NCI-H1694 treated with DMSO at 0.1 percent for 48 hours (cell line): ENCODE results near the gene GPR84.

ENCODE experiments used
- DNase-seq: peaks from one replicate; lab custom pipeline; 2025; lab: John Stamatoyannopoulos, UW

Gene GPR84

DNA sequence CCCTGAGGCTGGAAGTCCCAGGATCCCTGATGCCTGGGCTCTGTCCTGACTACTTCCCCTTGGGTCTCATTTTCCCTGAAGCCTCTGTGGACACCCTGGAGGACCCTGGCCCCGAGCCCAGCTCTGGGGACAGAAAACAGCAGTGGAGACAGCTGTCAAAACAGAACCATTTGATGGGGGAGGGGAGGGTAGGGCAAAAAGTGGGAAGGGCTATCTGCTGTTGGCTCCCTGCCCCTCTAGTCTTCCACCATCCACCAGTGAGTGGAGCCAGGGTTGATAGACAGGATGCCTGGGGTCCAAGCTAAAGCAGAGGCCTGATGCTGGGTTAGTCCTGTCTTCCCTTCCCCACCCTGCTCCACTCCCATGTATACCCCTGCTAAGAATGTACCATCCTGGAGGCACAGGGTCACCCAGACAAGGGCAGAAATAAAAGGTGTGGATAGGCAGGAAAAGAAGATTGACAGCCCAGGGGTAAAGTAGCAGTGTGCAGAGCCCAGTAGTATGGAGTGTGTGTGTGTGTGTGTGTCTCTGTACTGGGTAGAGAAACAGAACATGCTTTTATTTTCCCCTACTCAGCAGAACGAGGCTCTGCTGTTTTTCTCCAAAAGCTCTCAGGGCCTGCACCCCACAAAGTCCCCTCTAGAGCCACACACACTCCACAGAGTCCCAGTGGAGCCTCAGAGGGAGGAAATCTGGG lies 10.4 kb upstream of the GPR84 start:
- DNase-seq: no peak

DNA sequence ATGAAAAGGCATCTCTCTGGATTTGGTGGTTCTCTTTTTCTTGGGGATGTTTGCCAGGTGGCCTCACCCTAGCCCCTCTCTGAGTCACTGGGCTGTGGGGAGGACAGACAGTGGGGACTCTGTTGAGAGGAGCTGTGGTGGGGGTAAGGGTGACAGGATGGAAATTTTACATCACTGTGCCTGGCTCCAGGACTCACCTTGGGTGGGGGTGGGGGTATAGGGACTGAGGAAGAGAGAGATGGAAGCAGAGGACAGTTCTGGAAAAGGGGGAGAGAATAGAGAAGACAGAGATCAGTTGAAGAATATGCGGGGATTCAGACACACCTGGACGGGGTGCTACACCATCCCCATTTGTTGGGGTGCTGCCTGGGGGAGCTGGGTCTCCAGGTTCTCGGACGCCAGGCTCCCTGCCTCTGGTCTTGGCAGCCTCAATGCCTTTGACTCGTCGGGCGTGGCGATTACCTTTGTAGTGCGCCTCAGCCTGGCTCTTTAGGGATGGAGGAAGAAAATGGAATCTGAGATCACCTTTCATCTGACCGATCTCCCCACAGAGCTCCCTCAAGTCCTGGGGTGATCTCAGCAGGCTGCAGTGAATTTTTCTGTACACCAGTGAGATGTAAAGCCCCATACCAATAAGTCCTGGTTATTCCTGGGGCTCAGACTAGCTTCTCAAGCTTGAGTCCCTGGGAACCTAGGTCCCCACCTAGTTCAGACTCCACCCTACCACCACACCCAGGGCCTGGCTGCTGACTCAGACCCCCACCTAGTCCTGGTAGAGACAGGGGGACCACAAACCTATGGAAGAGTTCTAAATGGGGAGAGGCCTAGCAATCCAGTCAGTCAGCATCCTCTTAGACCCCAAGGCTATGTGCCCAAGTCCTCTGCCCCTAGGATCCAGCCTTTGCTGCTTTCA lies 9.6 kb upstream of the GPR84 start:
- DNase-seq: no peak

DNA sequence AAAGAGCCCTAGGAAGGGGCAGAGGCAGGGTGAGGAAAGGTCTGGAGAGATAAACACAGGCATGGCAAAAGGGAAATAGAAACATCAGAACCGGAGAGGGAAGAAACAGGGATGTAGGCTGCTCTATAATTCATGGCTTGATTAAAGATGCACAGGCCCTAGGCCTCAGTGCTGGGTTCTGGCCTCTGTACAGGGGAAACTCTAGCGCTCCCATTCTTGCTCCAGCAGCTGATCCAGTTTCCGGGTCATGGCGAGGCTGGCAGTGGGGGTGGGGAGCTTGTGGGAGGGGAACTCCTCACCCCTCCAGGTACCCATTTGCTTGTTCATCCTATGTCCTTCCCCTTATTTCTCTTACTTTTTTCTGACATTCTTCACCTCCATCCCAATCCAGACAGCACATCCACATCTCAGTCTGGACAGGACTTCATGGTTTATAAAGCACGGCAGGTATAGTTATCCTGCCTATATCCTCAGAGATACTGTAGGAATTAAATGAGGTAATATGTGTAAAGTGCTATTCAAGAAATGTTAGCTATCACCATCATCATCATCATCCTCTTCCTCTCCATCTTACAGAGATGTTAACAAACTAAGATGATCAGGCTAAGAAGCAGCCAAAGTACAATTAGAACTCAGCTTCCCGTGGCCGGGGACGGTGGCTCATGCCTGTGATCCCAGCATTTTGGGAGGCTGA lies 8.0 kb upstream of the GPR84 start:
- peak; percentile 8 for DNase-seq

DNA sequence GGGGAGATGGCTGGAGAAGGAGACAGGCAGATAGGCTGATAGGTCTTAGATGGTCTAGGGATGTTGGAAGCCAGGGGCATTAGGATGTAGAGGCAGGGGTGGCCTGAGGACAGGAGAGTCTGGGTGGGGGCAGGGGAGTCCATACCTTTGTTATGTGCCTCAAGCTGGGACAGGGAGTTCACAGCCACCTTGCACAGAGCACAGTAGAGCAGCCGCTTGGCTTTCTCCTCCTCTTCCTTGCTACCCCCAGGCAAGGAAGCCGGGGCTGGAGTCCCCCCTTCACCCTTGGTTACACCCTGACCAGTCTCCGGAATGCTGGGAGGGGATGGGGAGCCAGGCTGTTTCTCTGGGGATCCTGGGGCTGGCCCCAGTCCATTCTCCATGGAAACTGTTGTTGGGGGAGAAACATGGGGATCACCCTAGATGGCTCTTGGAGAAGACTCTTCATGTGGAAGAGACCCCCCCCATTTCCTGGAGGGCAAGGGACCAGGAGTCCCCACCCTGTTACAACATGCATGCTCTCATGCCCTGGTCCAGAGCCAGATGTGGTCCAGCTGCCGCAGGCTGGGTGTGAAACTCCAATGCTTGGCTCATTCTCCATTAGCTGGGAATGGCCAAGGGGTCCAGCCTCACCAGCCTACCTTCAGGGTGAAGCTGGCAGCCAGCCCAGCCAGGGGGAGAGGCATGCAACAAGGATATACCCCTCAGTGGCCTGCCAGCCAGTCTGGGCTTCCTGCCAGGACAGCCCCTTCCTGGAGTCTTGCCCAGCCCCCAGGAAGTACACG lies 7.2 kb upstream of the GPR84 start:
- no peak for DNase-seq

DNA sequence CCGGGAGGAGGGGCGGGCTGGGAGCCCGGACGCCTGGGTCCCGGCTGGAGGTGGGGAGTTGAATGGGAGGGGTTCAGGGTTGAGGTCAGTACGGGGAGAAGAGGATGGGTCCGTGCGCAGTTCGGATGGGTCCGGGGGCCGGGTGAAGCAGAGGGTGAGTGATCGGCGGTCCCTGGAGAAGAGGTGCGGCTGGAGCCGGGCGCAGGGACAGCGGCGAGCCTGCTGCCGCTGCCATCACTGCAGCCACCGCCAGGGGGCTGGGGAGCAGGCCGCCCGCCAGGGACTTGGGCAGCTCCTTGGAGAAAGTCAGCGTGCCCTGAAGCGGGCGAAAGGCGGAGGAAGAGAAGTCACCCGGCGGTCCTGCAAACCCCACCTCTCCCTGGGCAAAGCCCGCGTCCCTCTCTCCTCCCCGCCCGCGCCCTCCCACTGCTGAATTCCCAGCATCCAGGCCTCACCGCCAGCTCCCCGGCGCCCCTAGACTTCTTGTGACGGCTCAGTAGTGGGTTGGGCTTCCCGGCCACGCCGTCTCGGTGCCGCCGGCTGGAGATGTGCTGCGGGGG lies 6.0 kb upstream of the GPR84 start:
- DNase-seq: no peak

DNA sequence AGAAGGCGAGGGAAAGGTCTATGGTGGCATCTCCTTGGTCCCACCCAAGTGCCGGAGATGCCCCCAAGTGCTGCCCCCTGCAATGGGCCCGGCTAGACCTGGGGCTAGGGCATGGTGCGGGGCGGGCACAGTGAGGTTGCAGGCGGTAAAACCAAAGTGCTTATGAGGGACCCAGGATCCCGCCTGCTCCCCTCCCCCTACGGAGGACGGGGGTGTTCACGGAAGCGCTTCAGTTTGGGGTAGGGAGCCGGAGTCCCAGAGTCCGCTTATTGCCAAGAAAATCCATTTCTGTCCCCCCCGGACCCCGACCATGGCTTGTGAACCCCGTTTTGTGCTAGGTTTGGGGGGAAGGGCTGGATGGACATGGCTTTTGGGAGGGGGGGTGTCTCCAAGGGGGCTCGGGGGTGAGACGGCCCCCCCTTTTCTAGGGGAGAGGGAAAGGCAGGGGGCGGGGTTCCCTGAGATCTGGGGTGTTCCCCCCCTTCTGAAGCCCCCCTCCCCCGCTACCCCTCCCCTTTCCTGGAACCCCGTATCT lies 5.4 kb upstream of the GPR84 start:
- DNase-seq: no peak

DNA sequence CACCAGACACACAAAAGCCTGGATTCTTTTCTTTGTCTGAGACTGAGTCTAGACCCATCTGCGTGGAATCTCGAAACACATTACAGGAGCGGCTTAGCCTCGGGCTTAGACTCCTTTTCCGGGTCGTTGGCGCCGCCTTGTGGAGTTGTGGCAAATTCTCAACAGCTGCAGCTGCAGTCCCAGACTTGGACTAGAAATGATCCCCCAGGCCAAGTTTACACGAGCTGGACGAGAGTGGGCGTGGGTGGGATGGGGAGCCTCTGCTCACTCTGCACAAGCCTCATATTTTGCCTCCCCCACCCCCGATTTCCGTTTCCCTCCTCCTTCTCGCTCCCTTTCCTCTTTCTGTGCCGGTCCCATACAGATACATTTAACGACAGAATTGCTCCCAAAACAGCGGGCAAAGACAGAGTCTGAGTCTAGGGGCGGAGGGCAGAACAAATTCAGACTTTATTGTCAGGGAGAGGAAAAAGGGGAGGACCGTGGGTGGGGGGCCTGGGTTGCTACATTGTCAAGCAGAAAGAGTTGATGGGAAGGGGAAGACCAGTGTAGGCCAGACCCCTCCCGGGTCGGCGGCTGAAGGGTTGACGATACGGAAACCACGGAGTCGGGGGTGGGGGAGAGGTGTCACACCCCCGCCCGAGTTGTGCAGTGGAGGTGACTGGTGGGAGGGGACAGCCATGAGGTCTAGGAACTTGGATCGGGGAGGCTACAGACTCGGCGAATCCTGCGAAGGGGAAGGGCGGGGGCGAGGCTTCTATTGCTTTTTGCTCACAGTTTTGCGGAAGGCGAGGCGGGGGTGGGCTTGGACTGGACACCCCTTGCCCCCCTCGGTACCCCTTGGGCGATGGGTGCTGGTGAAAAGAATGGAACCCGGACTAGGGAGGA lies 4.7 kb upstream of the GPR84 start:
- DNase-seq: peak; percentile 78

DNA sequence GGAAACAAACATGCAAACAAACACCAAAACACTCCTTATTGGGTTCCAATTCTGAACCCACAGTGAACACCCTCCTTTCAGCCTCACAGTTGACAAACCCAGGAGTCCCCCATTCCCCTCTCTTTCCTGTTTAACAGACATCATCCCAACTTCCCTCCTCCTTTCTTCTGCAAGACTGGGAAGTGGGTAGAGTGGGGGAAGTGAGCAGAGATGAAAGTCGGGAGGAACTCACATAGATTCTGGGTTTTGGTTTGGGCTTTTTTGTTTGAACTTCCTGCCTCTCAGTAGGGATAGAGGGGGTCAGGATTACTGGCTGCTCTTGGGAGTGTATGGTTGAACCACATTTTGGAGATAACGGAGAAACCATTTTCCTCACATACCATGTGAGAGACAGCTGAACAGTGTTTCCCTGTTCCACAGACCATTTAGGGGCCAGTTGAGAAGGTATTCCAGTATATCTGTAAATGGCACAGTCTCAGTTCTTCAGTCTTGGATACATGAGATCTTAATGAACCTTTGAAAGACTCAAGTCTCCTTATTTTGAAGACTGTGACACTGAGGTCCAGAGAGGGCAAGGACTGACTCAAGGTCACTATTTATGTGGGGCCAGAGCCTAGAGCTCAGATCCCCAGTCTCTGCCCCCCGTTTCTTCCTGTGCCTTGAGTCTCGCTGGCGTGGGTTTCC lies 3.9 kb upstream of the GPR84 start:
- no peak for DNase-seq

DNA sequence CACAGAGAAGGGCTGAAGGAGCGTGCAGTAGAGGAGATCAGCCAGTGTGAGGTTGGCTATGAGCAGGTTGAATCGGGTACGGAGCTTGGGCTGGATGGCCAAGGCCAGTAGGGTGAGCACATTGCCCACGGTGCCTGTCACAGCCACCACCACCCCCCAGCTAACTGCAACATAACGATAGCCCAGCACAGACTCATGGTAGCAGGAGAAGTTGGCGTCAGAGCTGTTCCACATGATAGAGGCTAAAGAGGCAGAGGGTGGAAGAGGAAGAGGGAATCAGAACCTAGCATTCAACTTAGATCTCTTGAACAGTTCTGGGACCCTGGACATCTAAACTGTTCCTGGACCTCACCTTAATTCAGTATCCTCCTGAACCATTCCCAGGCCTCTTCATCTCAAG lies 668 bp downstream of the GPR84 start:
- no peak for DNase-seq

DNA sequence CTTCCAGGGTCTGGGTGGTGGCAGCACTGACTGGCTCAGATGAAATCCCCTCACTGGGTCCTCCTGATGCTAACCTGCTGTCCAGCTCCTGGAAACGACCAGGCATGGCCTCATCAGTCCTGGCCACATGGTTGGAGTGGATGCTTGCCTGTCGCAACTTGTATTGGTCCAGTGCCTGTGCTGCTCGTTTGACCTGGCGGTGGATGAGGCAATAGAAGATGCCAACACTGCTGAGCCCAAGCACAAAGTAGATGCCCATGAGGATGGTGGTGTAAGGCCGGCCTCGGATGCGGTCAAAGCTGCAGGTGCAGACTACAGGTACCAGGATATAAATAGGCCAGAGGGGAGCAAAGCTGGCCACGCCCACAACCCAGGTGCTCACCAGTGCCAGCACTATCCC lies 1.2 kb downstream of the GPR84 start:
- no peak for DNase-seq

DNA sequence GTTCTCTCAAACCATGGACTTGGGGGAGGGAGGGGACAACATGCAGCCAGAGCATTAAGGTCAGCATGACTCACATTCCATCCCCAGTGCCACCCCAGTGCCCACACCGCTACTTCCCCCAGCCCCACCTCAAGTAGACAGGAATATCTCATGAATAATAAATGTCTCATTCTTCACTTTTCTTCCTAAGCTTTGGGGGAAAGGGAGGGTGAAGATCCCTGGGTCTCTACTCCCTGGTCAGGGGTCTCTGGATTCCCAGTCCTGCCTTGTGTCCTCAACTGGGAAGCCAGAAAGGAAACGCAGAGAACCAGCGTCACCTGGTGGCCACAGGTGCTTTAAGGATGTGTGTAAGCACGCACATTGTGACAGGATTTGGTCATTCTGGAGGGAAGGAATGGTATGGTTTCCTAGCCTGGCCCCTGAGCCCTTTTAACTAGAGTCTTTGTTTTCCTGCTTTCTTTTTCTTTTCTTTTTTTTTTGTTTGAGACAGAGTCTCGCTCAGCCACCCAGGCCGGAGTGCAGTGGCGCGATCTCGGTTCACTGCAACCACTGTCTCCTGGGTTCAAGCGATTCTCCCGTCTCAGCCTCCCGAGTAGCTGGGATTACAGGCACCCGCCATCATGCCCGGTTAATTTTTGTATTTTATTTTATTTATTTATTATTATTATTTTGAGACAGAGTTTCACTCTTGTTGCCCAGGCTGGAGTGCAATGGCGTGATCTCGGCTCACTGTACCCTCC lies 3.4 kb downstream of the GPR84 start:
- DNase-seq: peak; percentile 75

DNA sequence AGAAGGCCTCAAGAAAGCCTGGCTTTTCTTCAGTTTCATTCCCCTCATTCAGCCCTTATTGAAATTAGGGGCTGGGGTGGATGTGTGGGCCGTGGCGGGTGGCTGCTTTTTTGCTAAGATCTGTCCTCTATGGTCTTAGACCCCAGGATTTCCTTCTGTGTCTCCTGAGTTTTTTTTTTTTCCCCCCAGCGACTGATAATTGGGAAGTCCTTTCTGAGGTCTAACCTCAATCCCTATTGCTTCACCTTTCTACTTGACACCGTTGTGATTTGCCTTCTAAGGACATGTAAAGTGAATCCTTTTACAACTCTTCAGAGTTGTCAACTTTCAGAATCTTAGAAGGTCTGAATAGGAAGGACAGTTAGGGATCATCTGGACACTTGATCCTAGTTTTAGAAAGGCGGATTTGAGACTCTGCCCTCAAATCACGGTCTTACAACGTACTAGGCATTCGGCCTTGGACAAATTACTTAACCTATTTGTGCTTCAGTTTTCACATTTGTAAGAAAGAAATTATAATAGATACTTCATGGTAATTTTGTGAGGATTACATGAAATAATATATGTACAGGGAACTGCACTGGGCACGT lies 4.4 kb downstream of the GPR84 start:
- no peak for DNase-seq

DNA sequence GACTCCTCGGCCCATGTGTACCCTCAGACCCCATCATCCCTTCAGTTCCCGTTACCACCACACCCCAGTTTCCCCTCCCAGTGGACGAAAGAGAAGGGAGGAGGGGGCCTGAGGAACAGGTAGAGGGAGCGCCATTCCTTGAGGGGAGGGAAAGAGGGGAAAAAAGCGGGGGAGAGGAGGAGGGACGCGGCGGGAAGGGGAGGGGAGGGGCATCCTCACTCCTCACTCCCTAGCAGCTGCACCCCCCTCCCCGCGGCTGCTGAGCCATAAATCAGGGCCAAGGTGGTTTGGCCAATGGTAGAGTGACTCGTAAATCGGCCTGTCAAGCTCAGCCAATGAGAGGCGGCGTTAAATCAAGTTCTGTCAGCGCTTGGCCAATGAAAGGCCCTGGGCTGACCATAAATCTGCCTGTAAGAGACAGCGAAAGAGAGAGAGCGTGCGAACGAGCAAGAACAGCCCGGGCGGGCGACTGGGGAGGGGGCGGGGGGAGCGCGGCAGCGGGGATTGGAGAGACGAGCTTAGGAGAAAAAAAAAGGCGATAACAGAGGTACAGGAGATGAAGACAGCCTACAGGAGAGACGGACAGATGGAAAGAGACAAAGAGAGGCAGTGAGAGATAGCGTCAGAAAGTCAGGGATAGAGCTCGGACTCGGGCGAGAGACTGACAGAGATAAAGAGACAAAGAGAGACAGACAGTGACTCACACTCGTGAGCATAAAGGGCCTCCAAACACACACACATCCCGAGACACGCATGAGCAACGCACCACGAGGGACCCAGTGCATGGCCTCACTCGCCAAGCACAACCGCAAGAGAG lies 5.1 kb downstream of the GPR84 start:
- DNase-seq: peak; percentile 98

DNA sequence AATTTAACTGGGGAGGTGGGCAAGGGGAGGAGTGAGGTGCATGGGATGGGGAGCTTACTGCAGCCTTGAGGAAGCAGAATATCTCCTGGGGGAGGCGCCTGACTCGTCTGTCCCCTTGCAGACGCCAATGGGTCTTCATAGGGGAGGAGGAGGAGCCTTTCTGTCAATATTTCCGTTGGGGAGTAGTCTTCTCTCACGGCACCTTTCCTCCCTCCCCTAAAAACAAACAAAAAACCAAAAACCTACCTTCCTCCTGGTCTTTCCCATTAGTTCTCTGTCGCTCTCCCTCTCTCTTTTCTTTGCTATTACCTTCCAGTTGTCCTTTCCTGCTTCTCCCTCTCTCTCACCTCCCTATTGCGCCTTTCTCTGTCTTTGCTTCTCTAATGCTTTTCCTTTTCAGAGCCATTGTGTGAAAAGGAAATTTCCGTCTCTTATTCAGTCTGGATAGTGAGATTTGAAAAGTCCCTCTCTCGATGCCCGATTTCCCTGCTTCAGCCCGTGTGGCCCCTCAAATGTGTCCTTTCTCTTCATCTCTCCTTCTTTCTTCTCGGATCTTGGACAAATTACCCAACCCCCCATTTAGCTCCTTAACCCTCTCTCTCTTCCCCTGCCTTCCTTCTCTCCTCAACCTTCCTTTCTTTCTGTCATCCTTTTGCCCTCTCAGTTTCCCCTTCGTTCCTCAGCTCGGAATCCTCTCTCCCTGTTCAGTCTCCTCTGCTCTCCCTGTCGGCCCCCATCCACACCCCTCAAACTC lies 5.9 kb downstream of the GPR84 start:
- DNase-seq: peak; percentile 45

DNA sequence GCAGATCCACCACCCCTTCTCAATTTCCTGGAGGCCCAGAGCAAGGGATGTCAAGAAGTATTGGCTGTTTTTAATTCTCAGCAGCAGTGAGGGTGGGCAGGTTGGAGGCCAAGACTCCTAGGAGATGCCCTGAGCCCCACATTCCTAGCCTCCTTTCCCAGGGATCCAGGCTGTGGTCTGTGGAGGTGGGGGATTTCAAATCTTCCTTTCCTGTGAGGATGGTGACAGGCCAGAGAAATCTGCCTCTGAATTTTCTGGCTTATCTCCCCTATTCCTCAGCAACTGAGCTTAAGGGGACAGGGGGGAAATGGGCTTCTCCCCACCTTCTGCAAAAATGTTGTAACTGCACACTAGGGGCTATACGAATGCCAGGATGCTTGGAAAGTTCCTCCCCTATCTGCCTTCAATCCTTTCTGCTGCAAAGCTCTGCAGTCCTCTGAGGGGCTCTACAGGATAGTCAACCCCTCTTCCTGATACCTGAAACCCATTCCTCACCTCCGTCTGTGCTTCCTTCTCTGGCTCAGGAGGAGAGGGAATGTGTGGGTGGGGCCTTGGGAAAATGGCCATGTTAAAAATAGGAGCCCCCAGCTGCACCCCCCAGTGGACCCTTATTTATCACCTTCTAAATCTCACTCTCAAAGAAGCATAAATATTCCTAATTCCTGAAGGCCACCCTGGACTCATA lies 6.6 kb downstream of the GPR84 start:
- DNase-seq: no peak

DNA sequence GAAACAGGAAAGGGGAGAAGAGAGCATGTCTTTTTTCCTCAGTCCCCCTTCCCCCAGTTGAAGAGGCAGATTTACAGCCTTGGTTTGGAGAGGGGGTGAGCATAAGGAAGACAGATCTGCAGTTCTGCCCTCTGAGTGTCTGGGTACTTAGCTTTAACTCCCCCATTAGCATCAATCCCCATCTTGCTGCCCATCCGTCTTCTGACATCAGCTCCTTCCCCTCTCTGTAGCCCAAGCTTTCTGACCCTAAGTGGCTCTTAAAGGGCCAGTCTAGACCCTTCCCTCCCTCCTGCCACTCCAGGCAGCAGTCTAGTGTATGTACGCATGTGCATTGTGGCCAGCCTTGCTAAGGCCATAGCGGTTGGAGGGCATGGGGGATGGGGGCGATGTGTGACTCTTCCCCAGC lies 7.3 kb downstream of the GPR84 start:
- DNase-seq: no peak
